Activated T-cell treated with anti-CD3 and anti-CD28 coated beads, Interleukin-2, amount 50 U/mL, for 48 hours (primary cell): ENCODE measurements around the gene FER.
"Not testable (repeated sequence)": the region's sequence is repeated elsewhere in the genome, so short reads cannot be mapped to it uniquely, and the experiment has no call there.

Experiments used
- DNase-seq, 2 experiments: peaks; one replicate each; pipeline ENCODE4 v3.0.0-alpha.2; 2020

FER gene

DNA sequence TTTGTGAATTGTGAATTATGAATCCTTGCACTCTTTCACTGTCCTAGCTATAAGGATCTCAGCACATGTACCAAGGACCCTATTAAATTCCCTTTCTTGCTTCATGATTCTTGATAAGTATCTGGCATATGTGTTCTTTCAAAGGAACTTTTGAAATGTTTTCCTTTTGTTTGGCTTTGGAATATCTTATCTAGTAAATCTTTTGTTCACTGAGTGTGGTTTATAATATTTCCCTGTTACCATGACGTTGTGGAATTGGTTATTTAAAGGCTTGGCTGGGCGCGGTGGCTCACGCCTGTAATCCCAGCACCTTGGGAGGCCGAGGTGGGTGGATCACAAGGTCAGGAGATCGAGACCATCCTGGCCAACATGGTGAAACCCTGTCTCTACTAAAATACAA is 151.5 kb downstream of the FER start:
- DNase-seq = not testable (repeated sequence)

DNA sequence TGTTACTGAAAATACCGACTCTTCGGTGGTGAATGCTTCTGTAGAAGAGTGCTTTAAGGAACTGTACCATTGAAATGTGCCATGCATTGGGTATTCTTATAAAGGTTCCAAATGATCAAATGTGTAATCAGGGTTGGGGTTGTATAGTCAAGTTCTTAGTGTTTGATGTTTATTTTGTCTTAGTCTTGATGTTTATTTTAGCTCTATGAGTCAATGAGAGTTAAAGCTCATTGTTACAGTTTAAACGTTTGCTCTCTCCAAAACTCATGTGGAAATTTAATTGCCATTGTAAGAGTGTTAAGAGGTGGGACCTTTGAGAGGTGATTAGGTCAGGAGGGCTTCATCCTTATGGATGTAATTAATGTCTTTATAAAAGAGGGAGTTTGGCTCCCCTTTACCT is 153.0 kb downstream of the FER start:
- no peak for DNase-seq

DNA sequence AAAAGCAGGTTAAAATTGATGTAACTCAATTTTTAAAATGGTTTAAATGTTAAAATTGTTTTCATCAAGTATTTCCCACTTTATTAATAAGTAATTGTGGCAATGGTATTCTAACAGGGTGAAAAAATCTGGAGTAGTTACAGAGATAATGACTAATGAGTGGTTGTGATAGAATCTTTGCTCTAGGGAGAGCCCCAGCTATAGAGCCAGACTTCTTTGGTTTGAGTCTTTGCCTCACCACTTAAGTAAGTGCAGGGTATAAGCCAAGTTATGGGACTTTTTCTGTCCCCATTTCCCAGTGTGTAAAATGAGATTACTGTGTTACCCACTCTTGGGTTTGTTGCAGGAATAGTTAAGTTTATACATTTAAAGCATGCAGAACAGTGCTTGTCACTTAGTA is 158.1 kb downstream of the FER start:
- no peak for DNase-seq

DNA sequence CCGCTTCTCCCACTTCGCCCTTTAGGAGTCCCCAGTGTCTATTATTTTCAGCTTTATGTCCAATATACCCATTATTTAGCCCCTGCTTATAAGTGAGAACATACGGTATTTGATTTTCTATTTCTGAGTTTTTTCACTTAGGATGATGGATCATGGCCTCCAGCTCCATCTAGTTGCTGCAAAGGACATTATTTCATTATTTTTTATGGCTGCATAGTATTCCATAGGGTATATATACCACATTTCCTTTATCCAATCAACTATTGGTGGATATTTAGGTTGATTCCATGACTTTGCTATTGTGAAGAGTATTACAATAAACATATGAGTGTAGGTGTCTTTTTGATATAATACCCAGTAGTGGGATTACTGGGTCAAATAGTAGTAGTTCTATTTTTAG is 162.9 kb downstream of the FER start:
- no peak for DNase-seq

DNA sequence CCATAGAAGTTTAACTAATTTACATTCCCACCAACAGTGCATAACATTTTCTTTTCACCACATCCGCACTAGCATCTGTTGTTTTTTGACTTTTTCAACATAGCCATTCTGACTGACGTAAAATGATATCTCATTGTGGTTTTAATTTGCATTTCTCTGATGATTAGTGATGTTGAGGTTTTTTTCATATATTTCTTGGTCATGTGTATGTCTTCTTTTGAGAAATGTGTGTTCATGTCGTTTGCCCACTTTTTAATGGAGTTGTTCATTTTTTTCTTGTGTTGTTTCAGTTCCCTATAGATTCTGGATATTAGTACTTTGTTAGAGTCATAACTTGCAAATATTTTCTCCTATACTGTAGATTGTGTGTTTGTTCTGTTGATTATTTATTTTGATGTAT is 163.4 kb downstream of the FER start:
- no peak for DNase-seq

DNA sequence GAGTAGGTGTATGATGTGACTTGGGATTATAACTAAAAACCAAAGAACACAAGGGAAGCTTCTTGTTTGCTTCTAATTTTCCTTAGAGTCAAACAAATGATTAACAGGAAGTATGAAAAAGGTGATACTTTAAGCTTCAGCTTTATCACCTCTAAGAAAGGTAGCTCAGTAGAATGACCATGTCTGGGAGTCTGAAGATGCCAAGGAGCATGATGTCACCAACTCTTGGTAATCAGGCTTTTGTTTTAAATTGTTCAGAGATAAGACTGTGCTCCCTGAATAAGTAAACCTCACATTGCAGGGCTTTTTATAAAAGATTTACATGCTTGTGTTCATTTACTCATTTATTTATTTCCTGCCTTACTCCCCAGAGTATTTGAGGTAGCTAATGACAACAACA is 169.9 kb downstream of the FER start:
- DNase-seq = no peak

DNA sequence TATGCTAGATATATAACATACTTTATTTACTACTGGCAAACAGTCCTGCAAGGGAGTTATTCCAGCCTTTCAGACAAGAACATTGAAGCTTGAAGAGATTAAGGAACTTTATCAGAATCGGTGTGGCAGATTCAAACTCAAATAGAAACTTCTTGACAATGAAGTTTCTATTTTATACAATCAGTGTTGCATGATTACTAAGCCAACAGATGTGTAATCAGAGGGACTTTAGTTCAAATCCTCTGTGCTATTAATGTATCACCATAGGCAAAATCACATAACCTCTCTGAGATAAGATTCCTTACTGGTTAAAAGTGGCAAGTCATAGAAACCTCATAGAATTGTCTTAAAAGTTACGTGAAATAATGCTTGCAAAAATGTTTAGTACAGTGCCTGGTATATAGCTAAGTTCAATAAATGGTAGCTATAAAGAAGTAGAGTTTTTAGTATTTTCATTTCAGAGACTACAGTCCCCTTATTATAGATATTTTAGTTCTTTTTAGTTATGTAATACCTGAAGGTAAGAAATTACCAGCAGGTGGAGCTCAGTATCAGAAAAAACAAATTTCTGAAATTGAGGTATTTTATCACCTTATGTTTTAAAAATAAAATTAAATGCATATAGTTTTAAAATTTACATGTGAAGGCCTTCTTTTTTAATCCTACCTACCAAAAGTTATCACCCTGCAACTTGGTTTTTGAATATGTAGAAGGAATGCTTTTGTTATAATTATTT is 172.1 kb downstream of the FER start:
- no peak for DNase-seq

DNA sequence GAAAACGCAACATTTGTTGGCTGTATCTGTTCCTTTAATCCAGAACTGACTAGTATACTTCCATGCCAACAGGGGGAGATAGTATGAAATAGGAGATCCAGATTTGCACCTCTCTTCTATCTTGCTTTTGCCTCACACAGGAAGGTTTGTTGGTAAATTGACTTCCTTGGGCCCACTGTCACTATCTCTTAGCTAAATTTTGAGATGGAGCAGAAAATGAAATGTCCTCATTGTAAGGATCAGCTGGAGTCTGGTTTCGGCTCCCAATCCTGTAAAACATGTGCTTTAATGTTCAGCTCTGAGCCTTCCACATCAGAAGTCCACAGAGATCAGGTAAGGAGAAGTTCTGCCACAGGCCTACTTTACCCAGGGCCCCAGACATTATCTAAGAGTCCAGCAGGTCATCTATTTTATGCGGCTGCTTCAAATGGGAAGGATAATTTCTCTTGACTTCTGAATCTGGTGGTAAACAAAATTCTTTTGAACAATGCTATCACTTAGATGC is 176.8 kb downstream of the FER start:
- DNase-seq = no peak

DNA sequence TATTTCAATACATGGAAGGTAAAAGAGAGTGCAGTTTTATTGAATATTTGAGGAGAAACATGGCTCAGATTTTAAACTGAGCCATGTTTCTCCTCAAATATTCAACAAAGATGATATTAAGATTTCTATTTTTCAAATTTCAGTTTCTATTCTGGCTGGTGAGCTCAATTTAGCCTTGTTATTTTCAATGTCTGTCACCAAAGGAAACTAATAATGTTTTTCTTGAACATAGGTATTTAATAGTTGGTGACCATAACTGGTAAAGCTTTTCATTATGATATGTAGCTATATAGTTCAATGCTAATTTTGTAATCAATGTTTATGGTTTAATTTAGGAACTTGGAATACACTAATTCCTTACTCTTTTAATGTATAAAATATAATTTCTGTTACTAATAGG is 177.4 kb downstream of the FER start:
- no peak for DNase-seq

DNA sequence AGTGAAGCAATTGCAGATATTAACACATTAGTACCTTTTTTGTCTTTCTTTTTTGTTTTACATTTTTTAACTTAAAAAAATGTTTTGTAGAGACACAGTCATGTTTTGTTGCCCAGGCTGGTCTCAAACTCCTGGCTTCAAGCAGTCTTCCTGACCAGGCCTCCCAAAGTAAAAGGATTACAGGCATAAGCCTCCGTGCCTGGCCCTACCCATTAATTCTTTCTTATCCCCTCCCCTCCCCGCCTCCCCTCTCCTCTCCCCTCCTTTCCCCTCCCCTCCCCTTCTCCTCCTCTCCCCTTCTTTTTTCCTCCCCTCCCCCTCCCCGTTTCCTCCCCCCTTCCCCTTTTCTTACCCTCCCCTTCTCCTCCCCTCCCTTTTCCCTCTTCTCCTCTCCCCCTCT is 182.4 kb downstream of the FER start:
- no peak for DNase-seq

DNA sequence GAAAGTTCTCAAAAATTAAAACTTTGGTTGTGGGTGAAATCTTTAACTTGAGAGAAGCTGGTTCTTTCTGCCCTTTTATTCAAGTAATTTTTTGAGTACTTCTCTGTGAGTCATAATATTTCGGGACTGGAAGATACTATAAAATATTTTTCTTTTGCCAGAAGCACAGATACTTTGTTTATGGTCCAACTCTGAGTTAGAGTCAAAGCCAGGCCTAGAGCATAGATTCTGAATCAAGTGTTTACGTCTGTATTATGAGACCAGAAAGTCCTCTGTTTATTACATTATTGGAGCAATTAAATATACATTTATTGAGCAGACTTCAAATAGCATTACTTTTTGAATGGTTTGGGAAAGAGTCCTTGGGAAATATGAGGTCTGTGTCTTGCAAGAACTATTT is 187.9 kb downstream of the FER start:
- no peak for DNase-seq

DNA sequence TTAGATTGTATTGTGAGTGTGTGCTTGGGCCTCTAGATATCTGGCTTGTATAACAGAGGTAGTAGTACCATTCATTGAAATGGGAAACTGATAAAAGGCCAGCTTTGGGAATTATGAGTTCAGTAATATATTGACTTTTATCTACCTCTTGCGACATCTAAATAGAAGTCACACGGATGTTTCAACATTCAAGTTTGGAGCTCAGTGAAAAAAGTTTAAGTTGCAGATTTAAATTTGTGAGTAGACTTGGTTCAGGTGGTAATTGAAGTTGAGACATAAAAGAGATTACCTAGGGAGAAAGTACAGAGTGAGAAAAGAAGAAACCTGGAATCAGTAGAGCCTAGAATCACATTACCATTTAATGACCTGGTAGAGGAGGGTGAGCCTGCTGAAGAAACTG is 189.5 kb downstream of the FER start:
- no peak for DNase-seq

DNA sequence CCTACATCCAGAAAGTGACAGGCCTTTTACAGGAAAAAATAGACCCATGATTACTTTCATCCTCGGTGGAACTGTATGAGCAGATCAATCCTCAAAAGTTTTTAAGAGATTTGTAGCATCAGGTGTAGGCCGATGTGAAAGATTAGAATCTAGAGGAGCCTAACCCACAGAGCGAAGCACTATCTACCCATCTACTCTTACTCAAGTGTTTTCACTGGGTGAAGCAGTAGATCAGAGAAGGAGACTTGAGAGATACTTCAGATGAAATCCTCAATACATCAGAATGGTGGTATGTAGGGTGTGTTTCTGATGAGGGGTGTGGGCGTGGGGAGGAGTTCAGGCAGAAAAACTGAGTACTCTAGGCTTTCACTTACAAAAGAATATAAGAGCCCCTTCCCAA is 192.8 kb downstream of the FER start:
- DNase-seq = no peak

DNA sequence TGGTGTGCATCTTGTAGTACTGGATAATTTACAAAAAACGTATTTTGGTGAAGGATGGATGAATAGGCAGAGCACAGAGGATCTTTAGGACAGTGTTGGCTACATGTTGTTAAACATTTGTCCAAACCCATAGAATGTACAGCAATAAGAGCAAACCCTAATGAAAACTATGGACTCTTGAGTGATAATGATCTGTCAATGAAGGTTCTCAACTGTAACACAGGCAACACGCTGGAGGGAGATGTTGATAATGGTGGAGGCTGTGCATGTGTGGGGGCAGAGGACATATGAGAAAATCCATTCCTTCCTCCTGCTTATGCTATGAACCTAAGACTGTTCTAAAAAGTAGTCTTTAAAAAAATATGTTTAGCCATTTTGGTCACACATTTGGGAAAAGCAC is 194.0 kb downstream of the FER start:
- no peak for DNase-seq

DNA sequence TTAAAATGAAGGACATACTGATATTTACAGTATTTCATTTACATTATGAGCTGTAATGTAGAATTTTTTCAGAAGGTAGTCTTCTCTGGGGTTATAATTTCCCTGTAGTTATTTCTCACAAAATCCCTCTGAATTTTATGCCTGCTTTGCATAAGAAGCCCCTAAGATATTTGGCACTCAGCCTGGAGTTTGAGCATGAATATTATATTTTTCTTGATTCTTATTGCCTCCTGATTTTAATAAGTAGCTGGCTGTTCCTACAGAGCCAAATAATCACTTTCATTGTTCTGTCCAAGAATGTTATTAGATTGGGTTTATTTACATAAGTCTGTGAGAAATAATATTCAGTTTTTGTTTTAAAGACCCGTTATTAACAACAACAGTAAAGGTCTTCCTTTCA is 195.0 kb downstream of the FER start:
- DNase-seq = no peak

DNA sequence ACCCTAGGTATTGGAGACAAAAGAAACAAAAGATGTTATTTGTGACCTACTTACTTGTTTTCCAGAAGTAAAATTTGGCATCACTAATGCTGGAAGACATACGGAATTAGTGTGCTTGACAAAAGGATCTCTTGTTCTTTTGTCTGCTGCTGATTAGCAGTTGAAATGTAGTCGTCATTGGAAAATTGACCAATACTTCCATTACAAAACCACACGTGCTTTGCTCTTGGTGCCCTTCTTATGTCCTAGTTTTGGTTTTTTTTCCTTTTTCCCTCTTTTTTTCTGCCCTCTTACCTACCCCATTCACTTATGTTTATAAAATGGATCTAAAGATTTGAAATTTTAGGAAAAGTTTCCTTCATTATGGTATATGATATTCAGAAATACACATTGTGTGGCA is 197.4 kb downstream of the FER start:
- no peak for DNase-seq

DNA sequence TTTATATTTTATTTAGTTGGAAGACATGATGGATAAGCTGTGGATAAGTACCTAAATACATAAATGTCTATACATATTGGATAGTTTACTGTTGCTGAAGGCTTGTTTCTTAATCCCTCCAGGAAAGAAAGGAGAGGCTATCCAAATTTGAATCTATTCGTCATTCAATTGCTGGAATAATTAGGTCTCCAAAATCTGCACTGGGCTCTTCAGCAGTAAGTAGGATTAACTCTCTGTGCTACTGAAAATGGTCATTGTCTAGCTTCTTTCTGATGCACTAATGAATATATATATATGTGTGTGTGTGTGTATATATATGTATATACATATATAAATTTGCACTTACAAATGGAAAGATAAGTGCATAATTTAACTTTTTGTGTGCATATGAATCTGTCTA is 198.3 kb downstream of the FER start:
- no peak for DNase-seq

DNA sequence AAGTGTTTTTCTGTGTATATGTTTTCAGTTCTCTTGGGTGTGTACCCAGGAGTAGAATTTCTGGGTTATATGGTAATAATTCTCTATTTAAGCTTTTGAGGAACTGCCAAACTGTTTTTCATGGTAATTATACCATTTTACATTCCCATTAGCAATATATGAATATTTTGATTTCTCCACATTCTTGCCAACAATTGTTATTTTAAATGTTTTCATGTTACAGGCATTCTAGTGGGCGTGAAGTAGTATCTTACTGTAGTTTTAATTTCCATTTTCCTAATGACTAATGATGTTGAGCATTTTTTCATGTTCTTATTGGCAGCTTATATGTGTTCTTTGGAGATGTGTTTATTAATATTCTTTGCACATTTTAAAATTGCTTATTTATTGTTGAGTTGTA is 199.5 kb downstream of the FER start:
- no peak for DNase-seq

DNA sequence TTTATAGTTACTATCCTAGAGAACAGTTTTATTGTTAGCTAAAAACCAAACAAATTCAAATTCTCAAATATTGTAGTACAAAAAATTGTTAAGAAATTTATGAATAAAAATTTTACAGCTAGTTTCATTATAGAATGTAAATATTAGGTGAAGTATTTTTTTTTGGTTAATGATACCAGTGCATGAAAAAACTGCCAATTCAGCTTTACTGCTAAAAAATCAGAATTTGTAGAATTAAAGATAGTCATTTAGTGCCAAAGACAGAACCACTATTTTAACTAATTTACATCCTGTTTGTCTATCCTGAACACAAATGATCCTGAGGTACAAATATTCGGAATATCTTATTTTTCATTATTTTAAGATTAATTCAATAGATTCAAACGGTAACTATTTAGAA is 202.6 kb downstream of the FER start:
- no peak for DNase-seq

DNA sequence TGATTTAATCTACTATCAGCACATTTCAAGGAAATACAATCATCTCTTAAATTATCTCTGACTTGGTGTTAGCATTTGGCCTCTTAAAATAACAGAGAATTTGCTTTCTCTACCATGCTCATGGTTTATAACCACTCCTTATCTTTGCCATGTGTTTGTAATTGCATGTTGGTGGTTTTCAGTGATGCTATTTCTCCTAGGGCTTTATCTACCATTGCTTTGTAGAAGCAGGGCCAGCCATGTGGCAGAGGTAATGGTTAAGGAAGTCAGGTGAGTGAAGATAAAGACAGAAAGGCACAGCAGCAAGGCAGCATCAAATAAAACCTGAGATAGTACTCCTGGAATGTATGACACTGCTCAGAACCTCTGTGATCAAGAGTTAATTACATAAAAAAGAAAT is 206.2 kb downstream of the FER start:
- no peak for DNase-seq

DNA sequence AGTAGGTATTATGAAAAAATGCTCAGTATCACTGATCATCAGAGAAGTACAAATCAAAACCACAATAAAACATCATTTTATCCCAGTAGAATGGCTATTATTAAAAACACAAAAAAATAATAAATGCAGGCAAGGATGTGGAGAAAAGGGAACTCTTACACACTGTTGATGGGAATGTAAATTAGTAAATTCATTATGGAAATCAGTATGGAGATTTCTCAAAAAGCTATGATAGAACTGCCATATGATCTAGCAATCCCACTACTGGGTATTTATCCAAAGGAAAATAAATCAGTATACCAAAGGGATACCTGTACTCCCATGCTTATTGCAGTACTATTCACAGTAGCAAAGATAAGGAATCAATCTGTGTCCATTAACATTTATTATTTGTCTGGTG is 209.6 kb downstream of the FER start:
- no peak for DNase-seq

DNA sequence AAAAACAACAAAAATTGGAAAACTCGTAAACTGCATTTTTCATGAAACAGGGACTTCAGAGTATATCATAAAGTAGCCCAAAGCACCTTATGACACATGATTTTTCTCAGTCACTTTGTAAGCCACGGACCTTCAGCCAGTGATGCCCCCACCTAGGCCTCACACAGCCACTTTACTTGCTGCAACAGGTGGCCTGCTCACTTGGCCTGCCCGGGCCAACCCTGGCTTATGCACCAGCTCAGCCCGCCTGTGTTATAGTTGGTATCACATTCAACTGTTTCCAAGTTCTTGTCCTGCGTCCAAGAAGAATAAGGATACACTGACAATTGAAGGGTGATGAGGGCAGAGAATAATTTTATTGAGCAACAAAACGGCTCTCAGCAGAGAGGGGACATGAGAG is 219.2 kb downstream of the FER start:
- DNase-seq = no peak

DNA sequence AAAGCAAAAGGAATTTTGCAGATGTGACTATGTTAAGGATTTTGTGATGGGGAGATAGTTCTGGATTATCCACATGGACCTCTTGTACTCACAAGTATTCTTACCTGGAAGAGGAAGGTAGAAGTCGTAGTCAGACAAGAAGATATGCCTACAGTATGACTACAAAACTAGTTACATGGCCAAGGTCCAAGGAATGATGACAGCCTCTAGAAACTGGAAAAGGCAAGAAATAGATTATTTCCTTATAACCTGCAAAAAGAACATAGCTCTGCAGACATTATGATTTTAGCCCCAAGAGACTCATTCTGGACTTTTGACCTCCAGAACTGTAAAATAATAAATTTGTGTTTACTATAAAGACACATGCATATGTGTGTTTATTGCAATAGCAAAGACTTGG is 226.9 kb downstream of the FER start:
- no peak for DNase-seq

DNA sequence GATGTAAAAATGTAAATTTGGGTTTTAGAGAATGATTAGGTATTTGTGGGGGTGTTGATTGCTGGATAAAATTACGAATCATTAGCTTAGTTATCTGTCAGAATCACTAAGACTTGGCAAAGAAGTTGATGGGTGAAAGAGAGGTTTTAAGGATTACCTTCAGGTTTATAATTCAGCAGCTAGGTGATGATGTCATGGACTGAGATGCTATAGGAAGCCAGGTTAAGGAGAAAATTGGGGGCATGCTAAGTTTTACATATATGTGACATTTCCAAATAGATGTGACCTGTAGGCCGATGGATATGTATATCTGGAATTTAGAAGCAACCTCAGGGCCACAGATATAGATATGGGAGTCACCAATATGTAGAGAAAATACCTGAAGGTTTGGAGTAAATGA is 228.0 kb downstream of the FER start:
- no peak for DNase-seq

DNA sequence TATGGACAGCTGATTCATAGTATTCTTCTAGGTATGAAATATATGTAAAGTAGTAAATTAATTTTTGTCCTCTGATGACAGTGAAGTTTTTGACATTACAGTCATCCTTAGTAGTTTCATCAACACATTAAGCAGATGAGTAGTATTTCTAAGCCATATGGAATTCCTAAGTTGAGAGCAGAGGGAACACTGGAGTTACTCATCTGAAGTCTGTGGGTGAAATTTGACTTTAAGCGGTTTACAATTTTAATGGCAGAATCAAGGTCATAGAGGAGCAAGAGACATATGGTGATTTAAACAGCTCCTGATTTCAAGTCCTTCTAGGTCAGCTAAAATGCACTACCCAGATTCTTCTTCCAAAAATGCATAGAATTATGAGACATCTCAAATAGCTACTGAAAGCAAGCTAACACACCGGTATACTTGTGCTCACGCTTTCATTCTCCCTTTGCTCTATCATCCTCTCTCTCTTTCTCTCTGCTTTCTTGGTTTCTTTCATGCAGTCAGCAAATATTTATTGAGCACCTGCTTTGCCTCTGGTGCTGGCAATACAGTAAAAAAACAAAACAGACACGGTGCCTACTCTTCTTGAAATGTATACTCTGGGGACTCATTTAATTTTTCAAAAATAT is 235.9 kb downstream of the FER start:
- no peak for DNase-seq
